GM19468 (cell line): Measurements from ENCODE around the gene P2RX6.

Experiments
- ATAC-seq: cut with Tn5 transposase; IDR thresholded peaks from one replicate; pipeline ENCODE4 v1.9.1; 2021; ENCODE audit warnings: mild to moderate bottlenecking, moderate library complexity, moderate number of reproducible peaks; ENCODE audit not compliant: unreplicated experiment; ENCODE audit errors: extremely low read depth

Gene P2RX6

DNA sequence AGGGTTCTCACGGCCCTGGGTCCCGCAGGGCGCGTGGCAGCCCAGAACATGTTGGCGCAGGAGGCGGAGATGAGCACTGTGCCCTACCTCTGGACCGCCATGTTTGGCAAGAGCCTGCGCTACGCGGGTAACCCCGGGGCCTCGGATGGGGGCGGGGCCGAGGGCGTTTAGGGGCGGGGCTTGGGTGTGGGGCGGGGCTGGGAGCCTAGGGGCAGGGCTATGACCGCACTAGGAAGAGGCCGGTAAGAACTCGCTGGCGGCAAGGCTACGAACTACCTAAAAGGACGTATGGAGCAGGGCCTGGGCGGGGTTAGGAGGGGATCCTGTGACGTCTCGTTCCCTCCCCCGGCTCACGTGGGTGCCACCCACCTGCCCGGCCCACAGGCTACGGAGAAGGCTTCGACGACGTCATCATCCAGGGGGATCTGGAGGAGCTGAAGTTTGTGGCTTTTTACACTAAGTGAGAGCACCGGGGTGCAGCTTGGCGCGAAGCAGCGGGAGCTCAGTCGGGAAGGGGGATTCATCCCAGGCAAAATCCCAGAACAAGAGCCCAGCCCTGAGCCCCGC, 35.6 kb upstream of the P2RX6 start:
- no peak for ATAC-seq

DNA sequence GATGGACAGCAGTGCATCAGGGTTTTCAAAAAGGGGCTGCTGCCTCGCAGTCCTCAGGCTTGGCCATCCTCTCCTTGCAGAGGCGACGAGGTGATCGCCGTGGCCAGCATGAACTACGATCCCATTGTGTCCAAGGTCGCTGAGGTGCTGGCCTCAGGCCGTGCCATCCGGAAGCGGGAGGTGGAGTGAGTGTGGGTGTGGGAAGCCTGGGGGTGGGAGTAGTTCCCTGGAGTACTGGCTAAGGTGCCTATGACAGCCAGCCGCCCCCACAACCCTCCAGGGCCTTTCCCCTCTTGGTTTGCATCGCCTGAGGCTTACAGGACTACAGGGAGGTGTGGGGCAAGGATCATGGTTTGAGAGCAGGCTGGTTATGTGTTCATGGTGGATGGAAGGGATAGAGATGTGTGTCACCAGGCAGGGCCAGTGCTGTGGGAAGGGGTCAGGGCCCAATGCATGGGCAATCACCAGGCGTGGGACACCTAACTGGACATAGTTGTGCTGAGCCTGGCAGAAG, 35.0 kb upstream of the P2RX6 start:
- ATAC-seq = no peak

DNA sequence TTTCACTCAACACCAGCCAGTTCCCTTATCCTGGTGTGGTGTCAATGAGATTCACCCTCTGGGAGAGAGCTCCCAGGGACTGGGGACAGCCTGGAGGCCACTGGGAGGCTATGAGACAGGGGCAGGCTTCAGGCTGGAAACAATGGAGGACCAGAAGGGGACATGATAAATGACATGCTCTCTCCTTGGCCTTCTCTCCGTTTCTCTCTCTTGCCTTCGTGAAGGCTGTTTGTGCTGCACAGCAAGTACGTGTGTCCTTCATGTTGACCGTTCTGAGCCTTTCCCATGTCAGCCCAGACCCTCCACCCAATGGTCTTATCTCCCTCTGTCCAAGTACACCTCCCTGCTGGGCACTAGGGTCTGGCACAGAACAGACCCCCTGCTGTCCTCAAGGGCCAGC, 34.4 kb upstream of the P2RX6 start:
- no peak for ATAC-seq

DNA sequence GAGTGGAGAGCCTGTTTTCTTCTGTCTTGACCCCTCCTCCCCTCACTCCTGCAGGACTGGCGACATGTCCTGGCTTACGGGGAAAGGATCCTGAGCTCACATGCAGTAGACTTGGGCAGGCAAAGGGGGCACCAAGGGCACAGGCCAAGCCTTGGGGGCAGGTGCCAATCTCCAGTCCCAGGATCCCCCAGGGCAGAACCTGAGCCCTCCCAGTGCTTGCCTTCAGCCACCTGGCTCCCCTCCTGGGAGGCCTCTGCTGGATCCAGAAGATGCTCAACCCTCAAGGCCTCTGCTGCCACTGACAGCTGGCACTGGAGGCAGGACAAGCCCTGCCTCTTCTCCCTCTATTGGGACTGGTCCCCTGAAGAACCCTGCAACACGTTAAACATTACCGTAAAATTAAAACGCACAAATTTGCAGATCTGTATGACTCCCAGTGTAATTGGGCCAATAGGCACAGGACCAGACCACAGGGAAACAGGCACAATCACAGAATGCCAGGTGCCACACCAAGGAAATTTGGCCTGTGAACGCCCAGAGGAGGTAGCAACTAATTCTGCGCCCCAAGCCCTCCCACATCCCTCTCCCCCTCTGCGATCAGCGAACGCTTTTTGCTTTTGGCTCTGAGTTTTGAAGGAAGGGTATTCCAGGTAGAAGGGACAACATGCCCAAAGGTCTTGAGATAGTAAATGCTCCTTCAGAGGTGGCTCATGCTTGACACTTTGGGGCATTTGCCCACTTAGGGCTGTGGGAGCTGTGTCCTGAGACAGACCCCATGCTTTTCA, 33.8 kb upstream of the P2RX6 start:
- no peak for ATAC-seq

DNA sequence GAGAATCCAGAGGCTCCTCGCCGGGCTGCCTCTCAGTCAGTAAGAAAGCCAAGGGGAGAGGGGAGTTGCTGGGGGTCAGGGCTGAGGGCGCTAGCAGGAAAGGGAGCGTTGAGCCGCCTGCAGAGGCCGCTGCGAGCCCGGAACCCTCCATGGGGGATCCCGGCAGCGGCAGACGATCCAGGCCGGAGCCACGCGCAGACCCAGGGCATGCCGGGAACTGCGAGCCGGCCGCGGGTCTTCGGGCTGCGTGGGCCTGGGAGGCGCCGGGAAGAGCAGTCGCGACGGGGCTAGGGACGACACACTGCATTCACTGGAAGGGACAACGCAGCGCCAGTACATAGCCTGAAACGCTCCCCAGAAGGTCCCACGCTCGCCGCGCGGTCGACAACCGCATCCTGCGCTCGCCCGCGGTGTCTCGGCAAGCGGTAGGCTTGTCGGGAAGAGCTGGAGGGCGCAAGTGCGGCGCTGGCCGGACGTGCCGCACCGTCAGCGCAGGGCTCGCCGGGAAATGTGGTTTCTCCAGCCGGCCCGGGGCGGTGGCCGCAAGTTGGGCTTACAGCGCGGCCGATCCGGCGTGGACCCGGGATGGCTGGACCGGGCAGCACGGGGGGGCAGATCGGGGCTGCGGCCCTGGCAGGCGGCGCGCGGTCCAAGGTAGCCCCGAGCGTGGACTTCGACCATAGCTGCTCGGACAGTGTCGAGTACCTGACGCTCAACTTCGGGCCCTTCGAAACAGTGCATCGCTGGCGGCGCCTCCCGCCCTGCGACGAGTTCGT, 33.0 kb upstream of the P2RX6 start, which contains the start of gene LZTR1:
LZTR1 (plus strand) TSS at position 511 of the 776 bp plus-strand sequence; CDS start at position 586, 75 bp downstream.
- ATAC-seq = peak; percentile 44

DNA sequence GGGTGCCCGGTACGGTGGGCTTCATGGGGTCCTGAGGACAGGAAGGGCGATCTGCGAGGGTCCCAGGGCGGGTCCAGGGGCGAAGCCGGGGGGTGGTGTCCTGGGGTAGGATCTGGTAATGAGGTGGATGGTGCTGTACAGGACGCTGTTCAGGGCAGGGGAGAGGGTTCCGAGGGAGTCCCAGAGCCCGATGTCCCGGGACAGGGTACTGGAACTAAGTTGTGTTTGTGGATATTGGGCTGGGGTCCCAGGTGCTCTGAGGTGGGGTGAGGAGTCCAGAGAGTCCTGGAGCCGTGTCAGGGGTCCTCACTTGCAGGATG, 32.4 kb upstream of the P2RX6 start:
- ATAC-seq = no peak

DNA sequence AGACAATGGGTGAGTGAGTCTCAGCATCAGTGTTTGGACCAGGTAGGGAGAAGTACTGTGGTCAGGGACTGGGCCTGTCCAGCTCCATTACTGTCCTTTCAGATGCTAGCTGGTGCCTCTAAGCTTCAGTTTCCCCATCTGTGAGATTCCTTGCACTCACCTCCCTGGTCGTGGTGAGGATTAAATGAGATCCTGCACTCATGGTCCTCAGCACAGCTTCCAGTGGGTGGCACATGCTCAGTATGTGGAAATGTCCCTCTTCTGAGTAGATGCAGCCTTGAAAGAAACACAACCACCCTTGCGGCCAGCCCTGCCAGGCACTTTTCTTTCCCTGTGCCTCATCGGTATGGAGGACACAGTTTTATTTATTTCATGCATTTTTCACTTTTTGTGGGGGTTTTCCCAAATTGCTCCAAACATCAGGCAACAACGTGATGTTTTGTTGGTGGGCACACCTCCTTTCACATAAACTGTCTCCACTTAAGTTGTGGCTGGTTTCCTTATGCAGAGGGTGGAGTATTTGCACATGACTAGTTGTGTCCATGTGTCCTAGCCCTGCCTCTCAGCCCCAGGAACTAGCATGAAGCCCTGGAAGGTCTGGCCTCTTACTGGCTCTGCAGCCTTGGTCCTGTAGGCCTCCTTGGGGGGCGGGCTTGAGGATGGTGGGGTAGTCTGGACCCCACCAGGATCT, 31.7 kb upstream of the P2RX6 start:
- no peak for ATAC-seq

DNA sequence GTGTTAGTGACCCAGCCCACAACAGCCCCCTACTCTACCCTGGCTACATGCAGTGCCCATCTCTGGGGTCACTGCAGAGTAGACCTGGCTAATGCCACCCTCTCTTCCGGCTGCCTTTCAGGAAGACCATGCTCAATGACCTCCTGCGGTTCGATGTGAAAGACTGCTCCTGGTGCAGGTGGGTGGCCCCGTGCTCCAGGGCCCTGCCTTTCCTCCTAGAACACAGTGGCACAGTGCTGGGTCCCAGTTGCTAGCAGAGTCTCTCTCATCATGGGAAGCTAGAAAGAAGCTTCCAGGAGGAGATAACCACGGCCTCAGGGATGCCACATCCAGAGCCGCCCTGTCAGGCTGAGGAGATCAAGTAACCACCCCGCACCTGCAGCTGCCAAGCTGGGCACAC, 29.2 kb upstream of the P2RX6 start:
- no peak for ATAC-seq

DNA sequence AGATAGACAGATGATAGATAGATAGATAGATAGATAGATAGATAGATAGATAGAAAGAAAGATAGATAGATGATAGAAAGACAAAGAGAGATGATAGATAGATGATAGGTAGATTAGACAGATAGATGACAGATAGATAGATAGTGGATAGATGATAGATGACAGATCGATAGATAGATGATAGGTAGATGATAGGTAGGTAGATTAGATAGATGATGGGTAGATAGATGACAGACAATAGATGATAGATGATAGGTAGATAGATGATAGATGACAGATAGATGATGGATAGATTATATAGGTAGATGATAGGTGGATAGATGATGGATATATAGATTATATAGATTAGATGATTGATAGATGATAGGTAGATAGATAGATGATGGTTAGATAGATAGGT, 28.6 kb upstream of the P2RX6 start:
- ATAC-seq = no peak

DNA sequence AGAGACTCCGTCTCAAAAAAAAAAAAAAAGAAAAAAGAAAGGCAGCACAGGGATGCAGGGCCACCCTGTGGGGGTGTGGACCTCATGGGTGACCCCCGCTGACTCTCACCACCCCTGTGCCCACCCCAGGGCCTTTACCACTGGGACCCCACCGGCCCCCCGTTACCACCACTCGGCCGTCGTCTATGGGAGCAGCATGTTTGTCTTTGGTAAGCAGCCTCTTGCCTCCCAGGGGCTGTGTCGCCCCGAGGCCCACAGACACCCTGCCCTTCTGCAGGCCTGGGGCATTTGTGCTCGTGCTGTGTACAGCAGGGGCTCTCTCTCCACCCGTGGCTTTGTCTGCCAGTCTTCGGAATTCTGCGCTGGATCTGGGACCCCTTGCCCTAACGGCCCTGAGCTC, 27.6 kb upstream of the P2RX6 start:
- no peak for ATAC-seq

DNA sequence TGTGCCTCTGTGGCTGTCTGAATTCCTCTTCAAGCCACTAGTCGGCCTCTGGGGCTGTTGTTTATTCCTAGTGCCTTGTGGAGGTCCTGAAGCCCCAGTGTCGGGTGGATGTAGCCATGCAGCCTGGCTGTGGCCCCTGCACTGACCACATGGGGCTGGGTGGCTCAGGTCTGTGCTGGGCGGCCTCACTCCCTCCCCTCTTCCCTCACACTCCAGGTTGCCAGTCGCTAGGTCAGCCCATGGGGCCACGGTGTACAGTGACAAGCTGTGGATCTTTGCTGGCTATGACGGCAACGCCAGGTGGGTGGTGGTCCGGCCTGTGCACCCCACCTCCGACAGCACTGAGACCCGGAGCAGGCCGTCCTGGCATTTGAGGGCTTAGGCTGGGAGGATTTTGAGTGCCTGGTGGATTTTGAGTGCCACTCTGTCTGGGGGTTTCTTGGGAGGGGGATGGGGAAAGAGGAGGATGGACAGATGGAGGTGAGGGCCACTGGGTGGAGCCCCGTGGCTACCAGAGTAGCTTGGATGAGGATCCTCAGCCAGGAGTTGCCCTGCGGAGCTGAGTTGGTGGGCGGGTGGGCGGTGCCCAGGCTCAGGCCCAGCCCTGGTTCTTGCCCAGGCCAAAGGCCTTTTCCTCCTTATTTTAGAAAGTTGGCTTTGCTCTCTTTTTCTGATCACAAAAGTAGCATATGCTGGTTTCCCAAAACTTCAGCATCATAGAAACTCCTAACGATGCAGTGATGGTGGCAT, 26.2 kb upstream of the P2RX6 start:
- no peak for ATAC-seq

DNA sequence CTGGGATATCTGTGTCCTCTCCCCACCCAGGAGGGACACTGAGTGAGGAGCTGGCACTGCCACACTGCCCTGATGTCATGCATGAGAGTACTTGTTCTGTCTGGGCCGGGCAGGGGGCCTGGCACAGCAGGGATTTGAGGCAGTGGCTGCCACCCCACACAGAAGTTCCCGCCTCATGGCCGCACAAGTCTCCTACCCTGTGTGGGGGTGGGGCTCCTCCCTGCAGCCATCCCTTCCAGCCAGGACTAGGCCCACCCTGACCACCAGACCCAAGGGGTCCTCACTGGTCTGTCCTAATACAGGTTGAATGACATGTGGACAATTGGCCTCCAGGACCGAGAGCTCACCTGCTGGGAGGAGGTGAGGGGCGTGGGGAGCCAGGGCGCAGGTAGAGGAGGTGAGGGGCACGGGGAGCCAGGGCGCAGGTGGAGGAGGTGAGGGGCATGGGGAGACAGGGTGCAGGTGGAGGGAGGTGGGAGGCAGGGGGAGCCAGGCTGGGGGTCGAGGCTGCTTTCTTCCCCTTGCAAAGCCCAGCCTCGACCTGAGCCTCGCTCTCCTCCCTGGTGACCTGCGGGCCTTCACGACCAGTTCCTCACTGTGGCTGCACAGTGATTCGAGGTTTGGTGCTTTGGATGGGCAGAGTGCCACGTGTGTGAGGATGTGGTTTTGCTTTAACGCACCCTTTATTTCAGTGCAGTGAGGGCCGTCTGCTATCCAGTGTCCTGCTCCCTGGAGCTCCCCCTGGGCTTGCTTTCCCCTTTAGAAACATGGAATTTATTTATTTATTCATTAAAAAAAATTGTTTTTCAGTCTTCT, 25.4 kb upstream of the P2RX6 start:
- no peak for ATAC-seq

DNA sequence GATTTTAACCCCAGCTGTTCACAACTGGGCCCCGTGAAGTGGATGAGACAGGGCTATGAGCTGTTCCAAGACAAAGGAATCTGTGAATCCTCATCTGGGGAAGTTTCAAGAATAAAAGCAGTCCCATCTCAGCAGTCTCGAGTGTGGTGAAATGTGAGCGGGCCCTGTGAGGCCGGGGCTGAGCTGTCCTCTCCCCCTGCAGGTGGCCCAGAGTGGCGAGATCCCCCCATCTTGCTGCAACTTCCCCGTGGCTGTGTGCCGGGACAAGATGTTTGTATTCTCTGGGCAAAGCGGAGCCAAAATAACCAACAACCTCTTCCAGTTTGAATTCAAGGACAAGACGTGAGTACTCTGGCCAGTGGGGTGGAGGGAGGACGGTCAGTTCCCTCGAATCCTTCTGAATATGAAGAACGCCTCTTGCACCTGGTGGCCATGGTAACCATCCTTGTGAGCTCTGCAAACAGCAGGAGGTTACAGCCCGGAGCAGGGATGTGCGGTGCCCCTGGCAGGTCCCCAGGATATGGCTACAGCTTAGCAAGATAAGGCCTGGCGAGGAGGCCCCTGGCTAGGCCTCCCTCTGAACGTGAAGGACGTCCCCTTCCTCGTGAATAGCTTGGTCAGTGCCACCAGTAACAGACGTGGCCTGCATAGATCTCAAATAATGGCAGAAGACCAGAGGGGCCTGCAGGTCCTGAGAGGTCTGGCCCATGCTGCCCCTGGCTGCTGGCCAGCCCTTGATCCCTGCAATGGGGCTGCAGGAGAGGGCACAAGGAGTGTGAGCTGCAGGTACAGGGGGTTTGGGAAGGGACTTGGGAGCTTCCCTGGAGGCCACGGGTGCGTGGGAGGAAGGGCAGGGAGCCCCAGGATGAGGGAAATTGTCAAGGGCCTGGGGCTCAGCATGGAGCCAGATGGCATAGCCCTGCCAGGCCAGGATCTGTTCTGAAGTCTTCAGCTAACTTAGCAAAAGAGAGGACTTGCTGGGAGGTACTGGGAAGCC, 24.5 kb upstream of the P2RX6 start:
- no peak for ATAC-seq

DNA sequence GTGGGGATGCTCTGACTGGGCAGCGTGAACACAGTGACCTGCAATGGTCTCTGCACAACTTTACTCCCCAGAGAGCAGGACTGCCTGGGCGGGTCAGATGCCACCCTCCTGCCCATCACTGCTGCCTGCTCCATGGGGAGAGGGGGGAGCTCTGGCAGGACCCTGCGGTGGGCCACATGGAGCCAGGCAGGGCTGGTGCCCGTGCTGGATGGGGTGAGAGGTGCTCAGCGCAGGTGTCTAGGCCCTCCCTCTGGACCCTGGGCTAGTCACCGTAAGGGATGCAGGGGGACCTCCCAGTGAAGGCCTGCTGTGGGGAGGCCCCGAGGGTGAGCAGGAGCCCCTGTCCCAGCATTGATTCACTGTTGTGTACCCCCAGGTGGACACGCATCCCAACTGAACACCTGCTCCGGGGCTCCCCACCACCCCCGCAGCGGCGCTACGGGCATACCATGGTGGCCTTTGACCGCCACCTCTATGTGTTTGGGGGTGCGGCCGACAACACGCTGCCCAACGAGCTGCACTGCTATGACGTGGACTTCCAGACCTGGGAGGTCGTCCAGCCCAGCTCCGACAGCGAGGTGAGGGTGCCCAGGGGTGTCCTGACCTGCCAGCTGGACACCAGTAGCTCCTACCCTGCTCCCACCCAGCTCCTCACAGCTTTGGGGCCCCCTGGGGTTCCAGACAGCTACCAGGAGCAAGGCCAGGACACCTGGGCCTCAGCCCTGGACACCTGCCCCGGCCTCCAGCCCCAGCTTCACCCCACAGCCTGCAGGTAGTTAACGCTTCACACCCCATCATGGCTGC, 23.5 kb upstream of the P2RX6 start:
- ATAC-seq = no peak

DNA sequence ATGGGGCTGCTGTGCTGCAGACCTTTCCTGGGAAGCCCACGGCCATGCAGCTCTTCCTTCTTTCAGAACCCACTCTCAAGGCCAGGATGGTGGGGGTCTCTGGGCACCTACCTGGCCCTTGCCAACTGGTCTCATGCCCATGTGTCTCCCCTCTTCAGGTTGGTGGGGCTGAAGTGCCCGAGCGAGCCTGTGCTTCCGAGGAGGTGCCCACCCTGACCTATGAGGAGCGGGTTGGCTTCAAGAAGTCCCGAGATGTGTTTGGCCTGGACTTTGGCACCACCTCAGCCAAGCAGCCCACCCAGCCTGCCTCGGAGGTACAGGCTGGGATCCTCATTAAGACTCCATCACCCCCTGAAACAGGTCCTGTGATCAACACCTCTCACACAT, 22.9 kb upstream of the P2RX6 start:
- ATAC-seq = no peak

DNA sequence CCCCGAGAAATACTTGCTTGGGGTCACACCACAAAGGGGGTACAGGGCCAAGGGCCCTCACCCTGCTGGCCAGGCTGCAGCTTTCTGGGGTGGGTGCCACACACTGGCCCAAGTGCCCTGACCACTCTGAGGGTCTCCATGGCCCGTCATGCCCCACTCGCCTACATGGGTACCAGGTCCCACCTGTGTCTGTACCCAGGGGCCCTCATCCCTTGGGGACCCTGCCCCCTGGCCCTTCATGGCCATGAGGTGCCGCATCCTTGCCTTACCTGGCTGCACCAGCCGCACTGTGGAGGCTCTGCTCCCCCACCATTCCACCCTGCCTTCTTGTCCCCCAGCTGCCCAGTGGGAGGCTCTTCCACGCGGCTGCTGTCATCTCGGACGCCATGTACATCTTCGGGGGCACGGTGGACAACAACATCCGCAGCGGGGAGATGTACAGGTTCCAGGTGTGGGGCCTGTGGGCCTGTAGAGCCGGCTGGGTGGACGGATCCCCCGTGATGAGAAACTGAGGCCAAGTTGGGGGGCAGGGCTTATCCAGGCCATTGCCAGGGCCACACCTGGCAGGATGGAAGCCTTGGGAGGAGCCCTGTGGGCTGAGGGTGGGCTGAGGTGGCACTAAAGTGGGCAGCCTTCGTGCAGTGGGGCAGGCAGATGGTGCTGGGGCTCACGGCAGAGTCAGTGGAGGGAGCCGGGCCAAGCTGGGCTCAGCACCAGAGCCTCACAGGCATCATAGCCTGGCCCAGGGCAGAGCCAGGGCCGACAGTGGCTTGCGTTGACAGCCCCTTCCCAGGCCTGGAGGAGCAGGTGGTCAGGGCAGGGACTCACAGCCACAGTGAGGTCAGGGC, 22.3 kb upstream of the P2RX6 start:
- ATAC-seq = no peak
